ENCODE results near the gene SELENON. TPM values are rescaled to one million over a fixed set of nuclear protein-coding genes. Genes with fewer than 3 reads are reported as not detected.

The SELENON gene
- total RNA-seq, 1 experiment from 2014 or later: 90.9 TPM

- H4K8ac ChIP-seq (replicated peaks; ENCODE audit: insufficient read length, low read depth, low read length): no peak overlapping the region
- Mint-ChIP-seq H3K4me3 (no peak overlapping the region), H3K27me3 (ENCODE audit: low read depth) (no peaks in the 10 kb centered on the region), H3K27ac (no peak overlapping the region), H3K4me1 (peaks cover 32 to 38% of the 10 kb centered on the region in 2 experiments), H3K9me3 (no peaks in the 10 kb centered on the region), H3K36me3 (ENCODE audit: insufficient read depth in 1 of 3, low read depth in 3 of 3) (peaks cover 0 to 2% (median 0%) of the 10 kb centered on the region in 3 experiments; a peak in 2 of 7 replicates)
- no peak for TF ChIP-seq CTCF (conservative IDR thresholded peaks at IDR 0.05)
- H3K79me1 ChIP-seq (ENCODE audit: insufficient read depth, low read depth, low read length, poor library complexity, severe bottlenecking): no peaks in the 10 kb centered on the region
- H3T11ph ChIP-seq (ENCODE audit: low read length): no peak overlapping the region
- no peak overlapping the region for H2BK5ac ChIP-seq (ENCODE audit: insufficient read length, low read length)
- H4K5ac ChIP-seq (ENCODE audit: insufficient read length, low read depth, low read length): no peak overlapping the region
- no peak overlapping the region for H2AK5ac ChIP-seq (ENCODE audit: insufficient read length, low read length)
- H3K4me1 ChIP-seq (ENCODE audit: insufficient read depth, low read length): no peaks in the 10 kb centered on the region
- no peak overlapping the region for H2BK120ac ChIP-seq (ENCODE audit: low read depth, low read length, poor library complexity, severe bottlenecking)
- H3K79me2 ChIP-seq (ENCODE audit: insufficient read depth, low read length): no peaks in the 10 kb centered on the region
- no peak for DNase-seq
- H3K27me3 ChIP-seq (ENCODE audit: insufficient read depth, low read length): no peaks in the 10 kb centered on the region
- no peaks in the 10 kb centered on the region for H3K9me3 ChIP-seq (ENCODE audit: control insufficient read depth, low read depth, low read length)
- no peaks in the 10 kb centered on the region for H3K23me2 ChIP-seq (ENCODE audit: insufficient read length, low read depth, low read length, poor library complexity, severe bottlenecking)
- no peak overlapping the region for H3K56ac ChIP-seq (ENCODE audit: insufficient read length, low read depth, low read length)
- no peak overlapping the region for H3K18ac ChIP-seq (ENCODE audit: insufficient read length, low read depth, low read length)
- no peak overlapping the region for H2BK15ac ChIP-seq (ENCODE audit: low read depth, low read length)
- H2AFZ ChIP-seq (ENCODE audit: low read length): no peak overlapping the region
- no peak overlapping the region for H4K91ac ChIP-seq (ENCODE audit: insufficient read length, low read depth, low read length)
- H3K4me2 ChIP-seq (ENCODE audit: insufficient read depth, insufficient read length, low read length): no peak overlapping the region
- H3K14ac ChIP-seq (ENCODE audit: insufficient read depth, low read length): no peak overlapping the region
- H2BK12ac ChIP-seq (ENCODE audit: insufficient read length, low read depth, low read length): no peak overlapping the region
- H3K4ac ChIP-seq (ENCODE audit: low read depth, low read length): no peak overlapping the region
- H4K20me1 ChIP-seq (ENCODE audit: control insufficient read depth, insufficient read depth, insufficient read length): no peaks in the 10 kb centered on the region
- no peak overlapping the region for H3K27ac ChIP-seq (ENCODE audit: insufficient read length, low read depth, low read length)
- H3K9ac ChIP-seq (ENCODE audit: extremely low read depth, insufficient read length, low read length): no peak overlapping the region
- H3K23ac ChIP-seq (ENCODE audit: insufficient read length, low read depth, low read length): no peak overlapping the region
- no CpG with 5 or more reads among the region's 5 CpGs for WGBS (ENCODE audit: extremely low coverage, insufficient read length, low lambda C conversion rate)
- H2BK20ac ChIP-seq (ENCODE audit: low read depth, low read length, poor library complexity, severe bottlenecking): no peak overlapping the region
Measured at GRCh38 chr1:25772692-25773245, 27.2 kb upstream of the SELENON start.

All from H9 (cell line).